Ureter (tissue), 1 donor: ENCODE data around the gene FGD5. TPM values are rescaled to one million over a fixed set of nuclear protein-coding genes. Genes with fewer than 3 reads are reported as not detected.

Source experiments
- DNase-seq: peaks from one replicate; pipeline ENCODE4 v3.0.0-alpha.2; 2020; ENCODE audit warnings: low spot score
- total RNA-seq: library from RNA; stranded (reverse); gene quantifications from one replicate; pipeline ENCODE4 v1.2.4, GENCODE V29; 2023
- donor health status: DM: yes; HTN: yes; CAD: no.

The FGD5 gene
- total RNA-seq, 1 donor from 2014 or later, result 23.2 TPM

DNA sequence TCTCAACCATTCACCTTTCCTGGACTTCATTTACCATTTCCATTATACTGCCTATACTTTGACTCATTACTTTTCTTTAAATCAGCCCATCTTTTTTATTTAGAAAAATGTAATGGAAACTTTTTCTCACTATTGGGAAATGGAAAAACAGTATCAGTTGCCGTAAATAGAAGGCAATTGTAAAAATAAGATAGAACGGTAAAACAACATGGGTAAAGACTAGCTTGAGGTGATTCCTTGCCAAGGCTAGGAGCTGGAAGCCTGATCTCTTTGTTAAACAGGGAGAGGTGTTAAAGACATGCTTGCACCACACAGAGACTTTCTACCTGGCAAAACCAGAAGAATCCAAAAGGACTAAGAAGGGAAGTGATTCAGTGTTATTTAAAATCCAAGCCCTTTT, 5.9 kb downstream of the FGD5 start:
- DNase-seq, result no peak

DNA sequence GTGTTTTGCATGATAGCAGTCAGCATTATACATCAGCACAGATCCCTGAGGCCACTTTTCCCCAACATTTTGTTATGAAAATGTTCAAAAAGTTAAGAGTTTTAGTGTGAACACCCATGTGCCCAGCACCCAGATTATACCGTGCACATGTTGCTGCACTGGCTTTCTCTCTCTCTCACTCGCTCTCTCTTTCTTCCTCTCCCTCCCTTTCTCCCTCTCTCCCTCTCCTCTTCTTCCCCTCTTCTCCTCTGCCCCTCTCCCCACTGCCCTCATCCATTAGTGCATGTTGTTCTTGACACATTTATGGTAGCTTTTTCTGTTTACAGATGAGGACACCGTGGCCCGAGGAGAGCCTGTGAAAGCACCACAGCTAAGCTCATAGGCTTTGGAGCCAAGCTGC, 7.3 kb downstream of the FGD5 start:
- no peak for DNase-seq

DNA sequence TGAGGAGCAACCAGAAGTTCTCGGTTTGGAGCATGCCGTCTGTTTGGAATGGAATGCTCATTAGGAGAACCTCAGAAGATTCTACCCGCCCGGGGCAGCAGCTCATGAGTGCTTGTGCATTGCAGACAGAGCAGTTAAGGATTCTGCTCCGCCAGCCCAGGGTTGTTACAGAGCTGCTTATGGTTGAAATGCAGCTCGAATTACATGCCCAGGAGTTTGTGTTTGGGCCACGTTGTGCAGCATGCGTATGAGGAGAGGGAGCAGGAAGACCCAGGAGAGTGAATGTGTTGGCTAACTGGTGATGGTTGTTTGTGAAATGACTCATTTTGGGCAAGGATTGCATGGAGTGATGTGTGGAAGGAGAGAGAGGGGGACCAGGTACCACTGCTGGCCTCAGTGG, 9.0 kb downstream of the FGD5 start:
- DNase-seq, result no peak

DNA sequence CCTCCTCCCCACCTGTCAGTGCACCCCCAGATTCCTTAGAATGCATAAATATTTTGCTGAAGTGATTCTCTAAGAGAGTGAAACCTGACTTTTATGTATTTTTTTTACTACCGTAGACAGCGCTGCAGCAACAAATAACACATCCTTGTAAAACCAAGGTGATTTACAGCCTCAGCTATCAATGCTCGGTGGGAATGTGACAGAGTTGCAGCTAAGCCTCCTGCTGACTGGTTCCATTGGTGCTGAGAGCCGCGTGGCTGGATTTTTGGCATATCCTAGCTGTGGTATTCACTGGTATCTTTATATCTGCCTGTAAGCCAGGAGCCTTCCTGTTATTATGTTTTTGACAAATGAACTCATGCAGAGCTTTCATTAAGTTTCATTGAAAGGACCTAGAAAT, 11.0 kb downstream of the FGD5 start:
- DNase-seq, result no peak

DNA sequence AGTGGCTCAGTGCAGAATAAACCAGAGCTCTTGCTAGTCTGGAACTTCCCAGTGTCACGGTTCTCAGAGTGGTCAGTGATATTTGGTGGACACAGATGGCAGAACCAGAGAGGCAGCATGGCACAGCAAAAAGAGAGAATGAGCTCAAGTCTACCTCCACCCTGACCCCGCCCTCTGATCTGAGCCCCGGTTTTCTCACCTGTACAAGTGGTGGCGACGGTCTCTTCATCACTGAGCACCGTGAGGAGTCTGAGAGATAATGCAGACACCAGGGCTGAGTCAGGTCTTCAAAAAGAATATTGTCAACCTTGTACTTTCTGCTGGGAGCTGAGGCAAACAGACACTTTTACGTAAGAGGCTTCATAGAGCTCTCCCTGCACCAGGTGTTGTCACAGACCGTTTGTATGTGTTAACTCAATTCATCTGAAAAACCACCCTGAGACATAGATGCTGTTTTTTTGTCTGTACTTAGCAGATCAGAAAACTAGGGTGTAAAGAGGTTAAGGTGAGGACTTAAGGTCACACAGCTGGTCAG, 13.2 kb downstream of the FGD5 start:
- no peak for DNase-seq

DNA sequence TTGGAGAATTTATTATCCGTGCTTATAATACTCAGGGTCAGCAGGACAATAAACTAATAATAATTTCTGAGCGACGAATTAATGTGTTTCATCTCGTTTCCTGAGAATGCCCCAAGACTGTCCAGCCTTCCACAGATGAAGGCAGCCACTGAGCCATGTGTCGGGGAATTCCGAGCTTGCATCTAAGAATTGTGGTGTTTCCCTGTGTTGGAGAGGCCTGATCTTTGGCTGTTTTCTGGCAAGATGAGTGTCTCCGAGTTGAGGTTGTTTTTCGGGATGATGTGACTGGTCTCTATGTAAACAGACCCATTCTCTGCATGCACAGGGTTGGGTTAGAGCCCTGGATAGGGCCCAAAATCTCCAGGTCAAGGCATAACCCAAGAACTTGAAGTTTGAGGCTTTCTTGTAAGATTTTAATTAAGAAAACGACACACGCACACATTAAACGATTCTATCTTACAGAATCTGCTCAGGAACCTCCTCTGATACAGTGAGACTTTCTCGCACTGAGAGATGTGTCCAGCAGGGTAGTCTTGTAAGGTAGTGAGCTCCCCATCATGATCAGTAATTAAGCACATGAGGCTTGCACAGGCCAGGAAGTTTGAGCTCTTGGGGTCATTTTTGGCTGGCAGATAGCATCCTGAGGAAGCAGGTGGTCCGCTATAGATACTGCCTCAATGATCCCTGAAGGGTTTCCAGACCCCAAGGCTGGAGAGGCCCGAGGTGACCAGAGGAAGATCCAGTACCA, 14.4 kb downstream of the FGD5 start:
- no peak for DNase-seq

DNA sequence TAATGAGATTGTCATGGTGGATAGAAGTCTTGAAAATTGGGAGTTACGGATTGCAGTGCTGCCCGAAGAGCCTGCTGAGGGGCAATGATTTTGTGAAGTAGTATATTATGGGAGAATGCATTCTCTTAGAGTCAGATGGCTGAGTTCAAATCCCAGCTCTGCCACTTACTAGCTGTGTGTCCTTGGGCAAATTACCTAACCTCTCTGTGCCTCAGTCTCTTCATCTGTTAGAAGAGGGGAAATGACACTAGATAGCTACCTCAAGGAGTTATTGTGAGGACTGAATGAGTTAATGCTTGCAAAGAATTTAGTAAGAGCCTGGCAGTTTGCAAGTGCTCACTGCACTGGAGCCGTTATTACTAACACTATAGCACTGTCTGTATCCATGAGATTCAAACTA, 15.4 kb downstream of the FGD5 start:
- no peak for DNase-seq

DNA sequence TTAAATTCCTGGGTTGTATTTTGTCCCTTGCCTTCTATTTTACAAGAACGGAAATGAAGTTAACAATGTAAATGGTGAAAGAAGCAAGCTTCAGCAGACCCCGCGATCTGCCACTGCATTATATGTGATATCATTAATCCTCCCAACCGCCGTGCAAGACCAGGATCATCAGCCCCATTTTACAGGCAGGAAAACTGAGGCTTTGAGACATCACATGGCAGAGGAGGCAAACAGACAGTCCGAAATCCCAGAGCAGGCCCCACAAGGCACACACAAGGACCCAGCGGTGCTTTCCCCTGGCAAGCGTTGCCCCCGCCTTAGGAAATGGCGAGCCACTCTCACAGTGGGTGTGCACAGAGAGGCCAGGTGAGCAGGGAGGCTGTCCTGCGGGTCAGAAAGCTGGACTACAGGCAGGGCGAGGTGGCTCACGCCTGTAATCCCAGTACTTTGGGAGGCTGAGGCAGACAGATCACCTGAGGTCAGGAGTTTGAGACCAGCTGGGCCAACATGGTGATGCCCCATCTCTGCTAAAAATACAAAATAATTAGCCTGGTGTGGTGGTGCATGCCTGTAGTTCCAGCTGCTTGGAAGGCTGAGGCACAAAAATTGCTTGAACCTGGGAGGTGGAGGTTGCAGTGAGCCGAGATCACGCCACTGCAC, 16.2 kb downstream of the FGD5 start:
- DNase-seq, result no peak

DNA sequence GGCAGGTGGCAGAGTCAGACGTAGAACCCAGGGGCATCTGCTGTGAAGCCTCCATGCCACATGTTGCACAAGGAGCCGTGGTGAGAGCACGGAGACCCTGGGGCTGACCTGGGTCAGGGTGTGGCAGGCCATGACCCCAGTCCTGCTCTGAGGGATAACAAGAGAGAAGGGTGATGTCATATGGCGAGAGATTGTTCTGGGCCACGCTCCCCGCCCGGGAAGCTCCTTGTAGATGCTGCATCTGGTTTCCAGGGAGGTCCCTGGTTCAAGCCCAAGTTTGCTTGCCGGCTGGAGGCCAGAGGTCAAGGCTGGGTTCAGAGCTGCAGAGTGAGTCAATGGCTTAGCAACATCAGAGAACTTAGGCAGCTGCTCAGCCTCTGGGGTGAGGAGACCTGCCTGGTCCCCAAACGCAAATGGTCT, 17.3 kb downstream of the FGD5 start:
- peak; percentile 66 for DNase-seq

DNA sequence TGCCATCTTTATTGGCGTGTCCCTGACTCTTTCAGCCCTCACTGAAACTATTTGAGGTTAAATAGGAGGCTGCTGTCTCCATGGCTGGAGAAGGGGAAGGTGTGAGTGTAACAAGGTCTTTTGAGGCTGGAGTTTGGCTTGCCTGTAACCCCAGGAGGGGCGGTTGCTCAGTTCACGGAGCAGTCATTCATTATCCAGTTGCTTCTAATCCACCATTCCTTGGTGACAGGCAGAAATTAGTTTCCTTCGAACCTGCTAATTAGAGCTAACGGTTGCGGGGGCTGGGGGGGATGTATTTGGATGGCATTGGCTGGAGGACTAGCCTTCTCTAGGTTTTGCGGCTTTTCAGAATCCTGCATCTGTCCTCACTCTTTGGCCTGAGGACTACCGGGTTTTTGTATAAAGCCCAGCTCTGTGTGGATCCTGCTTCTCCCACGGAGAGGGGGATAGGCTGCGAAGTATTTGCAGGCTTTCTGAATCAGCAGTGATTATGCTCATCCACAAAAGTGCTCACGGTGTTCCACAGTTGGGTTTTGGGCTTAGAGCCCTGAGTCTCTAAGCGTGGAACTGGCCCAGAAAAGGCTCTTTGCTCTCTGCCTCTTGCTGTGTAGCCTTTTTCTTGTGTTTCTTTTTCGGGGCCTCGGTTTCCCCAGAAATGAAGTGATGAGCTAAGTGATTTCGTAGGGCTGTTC, 18.6 kb downstream of the FGD5 start:
- DNase-seq, result no peak

DNA sequence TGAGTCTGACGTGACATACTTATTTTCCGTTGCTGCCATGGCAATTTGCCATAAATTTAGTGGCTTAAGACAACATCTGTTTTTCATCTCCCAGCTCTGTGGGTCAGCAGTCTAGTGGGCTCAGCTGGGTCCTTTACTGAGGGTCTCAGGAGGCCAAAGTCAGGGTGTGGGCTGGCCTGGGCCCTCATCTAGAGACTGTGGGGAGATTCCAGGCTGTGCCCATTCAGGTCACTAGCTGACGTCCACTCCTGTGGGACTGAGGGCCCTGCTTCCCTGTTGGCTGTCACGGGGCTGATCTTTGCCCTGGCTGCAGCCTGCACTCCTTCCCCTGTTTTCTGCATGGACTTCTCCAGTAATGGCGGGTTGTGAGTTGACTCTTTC, 19.1 kb downstream of the FGD5 start:
- DNase-seq, result no peak

DNA sequence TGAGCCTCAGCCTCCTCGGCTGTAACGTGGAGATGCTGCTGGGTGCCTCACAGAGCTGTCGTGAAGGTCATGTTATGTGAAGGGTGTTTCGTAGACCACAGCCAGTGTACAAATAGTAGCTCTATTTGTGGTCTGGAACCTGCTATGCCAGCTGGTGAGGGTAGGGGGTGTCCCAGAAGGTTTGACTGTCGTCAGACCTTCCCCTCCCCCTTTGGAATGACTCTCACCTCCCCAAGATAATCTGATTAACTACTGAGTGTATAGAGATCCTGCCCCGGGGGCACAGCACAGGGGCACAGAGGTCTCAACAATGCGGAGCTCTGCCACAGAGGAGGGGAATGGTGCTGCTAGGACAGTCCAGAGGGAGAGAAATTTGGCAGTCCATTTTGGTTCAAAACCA, 20.5 kb downstream of the FGD5 start:
- DNase-seq, result no peak

DNA sequence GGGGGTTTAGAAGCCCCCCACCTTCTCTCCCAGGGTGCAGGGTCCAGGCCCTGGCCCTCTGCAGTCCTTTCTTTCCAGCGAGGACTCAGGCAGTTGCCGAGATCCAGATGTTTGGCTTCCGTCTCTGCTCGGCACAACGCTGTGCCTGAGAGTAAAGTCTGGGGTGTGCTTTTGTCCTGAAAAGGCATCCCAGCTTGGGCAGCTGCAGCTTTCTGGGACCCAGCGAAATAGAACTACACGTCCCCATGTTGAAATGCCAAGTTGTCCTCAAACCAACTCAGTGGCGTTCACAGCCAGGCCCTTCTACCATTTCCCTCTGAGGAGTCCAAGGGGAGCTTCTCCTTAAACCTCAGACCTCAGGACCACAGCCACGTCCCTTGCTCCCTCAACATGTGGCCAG, 23.1 kb downstream of the FGD5 start:
- no peak for DNase-seq

DNA sequence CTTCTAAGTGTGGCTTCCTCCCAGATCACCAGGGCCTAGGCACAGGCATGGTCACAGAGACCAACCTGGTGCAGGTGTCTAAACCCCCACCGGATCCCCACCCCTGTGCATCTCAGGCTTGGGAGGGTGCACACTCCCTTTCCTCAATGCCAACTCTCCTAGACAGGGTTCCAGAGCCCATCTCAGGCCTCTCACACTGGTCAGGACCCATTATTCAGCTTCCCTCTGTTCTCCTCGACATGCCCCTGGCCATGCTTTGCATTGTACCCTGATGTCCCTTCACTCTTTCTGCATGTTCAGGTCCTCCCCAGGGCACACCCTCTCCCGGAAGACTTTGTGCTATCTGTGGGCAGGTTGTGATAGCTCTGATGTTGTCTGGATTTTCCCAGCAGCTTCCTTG, 23.5 kb downstream of the FGD5 start:
- no peak for DNase-seq

DNA sequence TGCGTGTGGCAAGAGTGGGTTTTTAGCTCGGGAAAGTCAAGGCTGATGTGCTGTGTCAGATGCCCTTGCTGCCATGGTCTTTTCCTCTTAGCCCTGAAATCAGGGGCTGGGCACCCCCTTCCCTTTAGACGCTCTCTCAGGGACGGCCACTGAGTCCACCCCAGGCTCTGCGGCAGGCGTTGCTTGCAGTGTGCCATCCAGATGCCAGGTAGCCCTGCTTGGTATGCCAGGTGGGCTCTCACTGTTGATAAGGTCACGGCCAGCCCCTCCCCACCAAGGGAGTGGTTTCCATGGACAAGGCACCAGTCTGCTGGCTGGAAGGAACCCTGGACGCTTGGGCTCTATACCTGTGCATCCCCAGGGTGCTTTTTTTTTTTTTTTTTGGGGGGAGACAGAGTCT, 24.6 kb downstream of the FGD5 start:
- no peak for DNase-seq

DNA sequence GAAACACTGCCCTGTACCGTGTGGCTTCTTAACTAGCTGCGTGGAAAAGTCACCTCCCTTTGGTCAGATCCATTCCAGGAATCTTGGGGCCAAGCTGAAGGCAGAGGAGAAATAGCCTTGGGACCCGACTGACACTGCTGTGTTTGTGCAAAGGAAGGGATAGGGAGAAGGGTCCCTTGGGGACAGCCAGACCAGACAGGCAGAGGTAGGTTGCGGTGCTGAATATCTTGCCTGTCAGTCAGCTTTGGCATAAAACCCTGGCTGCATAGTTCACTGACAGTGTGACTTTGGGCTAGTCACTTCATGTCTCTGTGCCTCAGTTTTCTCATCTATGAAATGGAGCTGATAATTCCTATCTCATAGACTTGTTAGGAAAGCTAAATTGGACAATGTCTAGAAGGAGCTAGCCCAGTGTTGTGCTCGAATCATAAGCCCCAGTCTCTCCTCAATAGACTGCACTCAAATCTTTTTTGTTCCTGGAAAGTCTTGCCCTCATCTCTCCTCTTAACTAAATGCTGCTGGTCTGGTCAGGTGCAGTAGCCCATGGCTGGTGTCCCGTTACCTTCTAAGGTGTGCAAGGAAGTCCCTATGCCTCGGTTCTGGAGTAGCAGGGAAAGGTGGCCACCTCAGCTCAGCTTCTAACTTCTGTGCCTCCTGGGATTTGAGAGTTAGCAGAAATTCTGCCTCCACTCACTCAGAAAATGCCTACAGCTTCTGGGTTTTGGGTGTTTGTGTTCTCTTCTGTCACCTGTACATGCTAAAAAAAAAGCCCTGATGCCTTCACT, 25.8 kb downstream of the FGD5 start:
- no peak for DNase-seq

DNA sequence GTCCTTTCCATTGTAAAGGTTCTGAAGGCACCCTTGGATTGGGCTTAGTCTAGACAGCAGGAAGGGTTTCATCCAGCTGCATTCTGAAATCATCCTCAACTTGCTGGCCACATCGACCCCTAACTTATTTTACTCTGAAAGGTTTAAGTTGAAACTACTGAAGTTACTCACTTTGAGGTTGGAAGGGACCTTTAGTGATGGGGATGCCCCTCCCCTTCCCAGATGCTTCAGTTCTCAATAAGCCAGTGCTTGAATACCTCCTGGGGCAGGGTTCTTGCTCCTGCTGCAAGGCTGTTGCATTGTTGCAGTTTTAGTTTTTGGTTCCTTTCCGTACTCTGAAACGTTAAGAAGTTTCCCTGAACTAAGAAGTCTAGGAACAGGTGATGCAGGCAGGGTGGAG, 26.4 kb downstream of the FGD5 start:
- no peak for DNase-seq

DNA sequence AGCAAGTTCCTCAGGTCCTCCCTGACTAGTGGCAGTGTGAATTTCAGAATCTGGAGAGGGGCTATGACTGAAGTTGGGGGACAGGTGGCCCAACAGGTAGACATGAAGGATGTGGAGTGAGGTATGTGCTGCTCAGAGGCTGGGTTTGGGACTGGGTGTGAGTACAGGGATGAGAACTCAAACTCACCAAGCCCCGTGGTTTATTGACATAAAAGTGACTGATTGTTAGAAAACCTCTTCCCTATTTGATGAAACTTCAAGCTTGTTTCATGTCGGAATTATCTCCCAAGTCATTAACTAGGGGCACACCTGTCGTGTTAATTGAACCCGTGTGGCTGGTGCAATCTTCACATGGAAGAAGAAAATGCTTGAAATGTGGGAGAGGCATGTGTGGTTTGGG, 27.1 kb downstream of the FGD5 start:
- DNase-seq, result no peak

DNA sequence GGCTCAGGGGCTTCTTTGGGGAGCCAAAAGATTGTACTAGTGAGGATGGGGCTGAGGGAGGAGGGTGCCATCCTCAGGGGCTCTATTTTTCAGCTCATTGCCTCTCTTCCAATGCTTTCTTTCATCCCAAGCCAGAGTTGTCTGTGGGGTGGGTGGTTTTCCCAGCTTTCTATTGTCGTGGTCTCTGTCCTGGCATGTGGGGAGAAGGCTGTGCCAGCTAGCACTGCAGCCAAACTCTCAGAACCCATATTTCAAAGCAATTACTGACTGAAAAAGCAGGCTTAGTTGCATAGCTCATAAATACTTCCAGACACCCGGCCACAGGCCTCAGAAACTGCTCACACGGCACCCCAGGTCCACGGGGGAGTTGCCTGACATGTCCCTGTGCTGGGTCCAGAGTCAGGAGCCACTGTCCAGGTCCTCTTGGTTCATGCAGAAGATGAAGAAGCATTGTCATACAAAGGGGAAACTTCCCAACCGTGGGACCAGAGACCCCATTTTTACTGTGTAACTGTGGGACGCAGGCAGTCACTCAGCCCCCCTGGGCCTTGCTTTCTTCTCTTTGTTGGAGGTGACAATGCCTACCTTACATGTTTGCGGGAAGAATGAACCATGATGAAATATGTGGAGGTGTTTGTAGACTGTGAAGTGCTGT, 27.6 kb downstream of the FGD5 start:
- DNase-seq, result no peak

DNA sequence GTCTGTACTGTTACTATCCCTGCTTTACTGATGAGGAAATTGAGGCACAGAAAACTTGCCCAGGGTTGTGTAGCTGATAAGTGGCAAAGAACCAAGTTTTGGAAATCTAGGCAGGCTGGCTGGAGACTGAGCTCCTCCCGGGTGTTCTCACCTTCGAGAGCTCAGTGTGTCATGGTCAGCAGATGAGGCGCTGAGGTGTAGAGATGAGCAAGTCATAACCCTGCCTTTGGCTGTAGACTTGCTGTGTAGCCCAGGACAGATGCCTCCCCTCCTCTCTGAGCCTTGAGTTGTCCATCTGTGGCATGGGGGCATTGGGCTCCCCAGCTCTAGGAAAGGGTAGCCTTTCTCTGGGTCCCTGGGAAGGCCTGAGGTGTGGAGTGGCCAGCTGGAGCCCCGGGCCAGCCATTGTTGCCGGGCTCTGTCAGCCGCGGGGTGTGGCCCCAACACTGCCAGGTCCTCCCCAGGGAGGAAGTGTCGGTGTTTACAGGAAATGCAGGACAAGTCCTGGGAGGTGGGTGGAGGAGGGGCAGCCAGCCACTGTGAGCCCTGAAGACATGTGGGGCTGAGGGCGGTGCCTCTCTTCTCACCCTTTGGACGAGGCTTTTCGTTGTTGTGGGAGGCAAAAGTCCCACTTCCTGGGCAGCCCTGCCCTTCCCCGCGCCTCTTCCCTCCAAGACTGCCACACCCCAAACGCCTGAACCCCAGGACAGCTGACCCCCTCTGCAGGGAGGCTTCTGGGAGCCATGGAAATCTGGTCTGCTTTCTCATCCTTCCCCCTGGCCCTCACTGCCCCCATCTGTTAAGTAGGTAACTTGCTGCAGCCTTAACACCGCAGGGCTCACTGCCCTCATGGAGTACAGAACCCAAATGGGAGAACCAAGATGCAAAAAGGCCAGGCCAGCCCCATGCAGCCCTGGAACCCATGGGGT, 29.1 kb downstream of the FGD5 start:
- DNase-seq, result peak; percentile 71
